NCI-H774 (cell line): ENCODE data around the gene CYP46A1.

ENCODE experiments used
- DNase-seq: peaks from one replicate; lab custom pipeline; 2025; lab: John Stamatoyannopoulos, UW

The CYP46A1 gene

DNA sequence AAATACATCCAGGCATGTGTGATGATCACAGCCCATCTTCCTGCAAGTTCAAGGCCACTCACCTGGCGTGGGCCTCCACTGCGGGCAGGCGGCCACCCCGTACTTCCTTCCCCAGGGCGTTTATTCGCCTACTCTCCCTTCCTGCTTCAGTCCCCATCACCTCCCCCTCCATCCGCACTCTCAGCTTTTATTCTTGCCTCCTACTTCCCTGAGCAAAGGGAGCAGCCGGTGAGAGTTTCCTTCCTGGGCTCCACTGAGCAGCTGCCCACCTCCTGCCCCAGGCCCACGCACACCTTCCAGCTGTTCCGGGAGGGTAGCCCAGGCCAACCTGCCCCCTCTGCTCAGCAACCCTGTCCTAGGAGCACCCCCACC is 4.1 kb downstream of the CYP46A1 start:
- DNase-seq, result no peak

GRCh38 chr14:99688629-99689028 is 4.5 kb downstream of the CYP46A1 start:
- no peak for DNase-seq

DNA sequence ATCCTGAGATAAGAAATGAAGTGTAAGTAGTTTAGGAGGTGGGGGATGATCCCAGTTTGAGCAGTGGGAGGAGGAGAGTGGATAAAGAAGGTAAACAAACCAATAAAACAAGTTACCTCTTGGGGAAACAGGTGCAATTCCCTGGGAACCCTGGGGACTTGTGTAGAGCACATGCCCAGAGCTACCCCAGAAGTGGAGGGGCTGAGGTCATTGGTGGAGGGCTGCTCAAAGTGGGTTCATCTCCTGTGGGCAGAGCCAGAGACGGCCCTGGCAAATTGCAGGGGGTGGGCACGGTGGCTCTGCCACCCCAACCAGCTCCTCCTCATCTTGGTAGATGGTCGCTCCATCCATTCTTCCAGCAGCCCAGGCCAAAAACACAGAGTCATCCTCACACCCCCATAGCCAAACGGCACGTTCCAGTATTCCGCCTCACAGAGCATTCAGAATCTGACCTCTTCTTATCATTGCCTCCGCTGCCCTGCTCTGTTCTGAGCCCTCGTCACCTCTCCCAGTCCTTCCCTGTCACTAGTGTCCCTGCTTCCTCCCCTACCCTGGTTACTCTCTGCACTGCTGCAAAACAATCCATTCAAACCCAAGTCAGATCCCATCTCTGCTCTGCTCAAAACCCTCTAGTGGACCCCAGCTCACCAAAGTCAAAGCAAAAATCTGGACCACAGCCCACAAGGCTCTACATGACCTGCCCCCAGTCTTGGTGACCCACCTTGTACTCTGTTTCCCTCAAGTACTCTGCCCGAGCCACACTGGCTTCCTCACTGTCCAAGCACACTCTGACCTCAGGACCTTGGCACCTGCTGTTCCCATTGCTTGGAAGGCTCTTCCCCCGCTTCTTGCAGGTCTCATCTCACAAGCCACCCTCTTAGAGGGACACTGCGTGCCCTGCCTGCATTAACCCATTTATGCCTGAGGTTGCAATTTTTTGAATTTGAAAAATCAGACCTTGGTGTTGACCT is 5.5 kb downstream of the CYP46A1 start:
- DNase-seq, result no peak

GRCh38 chr14:99690636-99691035 is 6.5 kb downstream of the CYP46A1 start:
- no peak for DNase-seq

GRCh38 chr14:99691111-99691885 is 7.2 kb downstream of the CYP46A1 start:
- no peak for DNase-seq

DNA sequence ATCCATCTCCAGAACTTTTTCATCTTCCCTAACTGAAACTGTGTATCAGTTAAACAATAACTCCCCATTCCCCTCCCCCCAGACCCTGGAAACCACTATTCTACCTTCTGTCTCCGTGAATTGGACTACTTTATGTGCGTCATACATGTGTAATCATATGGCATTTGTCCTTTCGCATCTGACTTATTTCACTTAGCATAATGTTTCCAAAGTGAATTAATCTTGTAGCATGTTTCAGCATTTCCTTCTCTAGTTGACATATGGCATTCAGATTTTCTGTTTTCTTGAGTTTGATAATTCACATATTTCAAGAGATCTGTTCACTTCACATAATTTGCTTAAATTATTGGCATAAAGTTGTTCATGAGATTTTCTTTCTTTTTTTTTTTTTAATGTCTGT is 9.8 kb downstream of the CYP46A1 start:
- no peak for DNase-seq

DNA sequence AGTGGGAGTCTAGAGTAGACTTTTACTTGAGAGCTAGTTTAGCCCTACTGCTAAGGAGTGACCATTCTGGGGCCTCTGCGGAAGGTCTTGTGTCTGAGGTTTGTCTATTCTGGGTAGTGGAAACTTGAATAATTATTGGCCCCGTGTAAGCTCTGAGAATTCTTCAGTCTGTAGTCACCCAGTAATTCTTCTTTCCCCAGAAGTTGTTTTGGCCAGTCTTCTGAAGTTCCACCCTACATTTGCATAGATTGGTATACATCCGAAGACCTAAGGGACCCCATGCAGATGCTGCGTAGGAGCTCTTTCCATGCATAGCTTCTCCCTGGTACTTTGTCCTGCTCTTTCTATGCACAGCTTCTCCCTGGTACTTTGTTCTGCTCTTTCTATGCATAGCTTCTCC is 12.8 kb downstream of the CYP46A1 start:
- DNase-seq, result no peak

DNA sequence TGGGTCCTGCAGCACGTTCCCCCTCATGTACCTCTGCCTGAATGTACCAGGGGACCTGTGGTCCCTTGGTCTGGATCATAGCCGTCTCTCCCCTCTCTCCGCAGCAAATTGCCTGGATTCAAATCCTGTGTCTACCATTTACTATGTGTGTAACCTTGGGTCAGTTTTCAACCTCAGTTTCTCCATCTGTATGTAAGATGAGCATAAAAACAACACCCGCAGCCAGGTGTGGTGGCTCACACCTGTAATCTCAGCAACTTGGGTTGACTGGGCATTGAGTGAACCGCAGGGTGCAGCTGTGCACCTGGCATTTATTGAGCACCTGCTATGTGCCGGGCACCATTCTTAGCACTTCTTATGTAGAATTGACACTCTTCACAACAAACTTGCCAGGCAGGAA is 14.1 kb downstream of the CYP46A1 start:
- DNase-seq, result no peak

GRCh38 chr14:99698642-99699041 is 14.5 kb downstream of the CYP46A1 start:
- DNase-seq, result no peak

- no peak for DNase-seq
These were observed 15.1 kb downstream of the CYP46A1 start for GRCh38 chr14:99699085-99699760.

- no peak for DNase-seq
These were observed 15.8 kb downstream of the CYP46A1 start for GRCh38 chr14:99699861-99700260.

DNA sequence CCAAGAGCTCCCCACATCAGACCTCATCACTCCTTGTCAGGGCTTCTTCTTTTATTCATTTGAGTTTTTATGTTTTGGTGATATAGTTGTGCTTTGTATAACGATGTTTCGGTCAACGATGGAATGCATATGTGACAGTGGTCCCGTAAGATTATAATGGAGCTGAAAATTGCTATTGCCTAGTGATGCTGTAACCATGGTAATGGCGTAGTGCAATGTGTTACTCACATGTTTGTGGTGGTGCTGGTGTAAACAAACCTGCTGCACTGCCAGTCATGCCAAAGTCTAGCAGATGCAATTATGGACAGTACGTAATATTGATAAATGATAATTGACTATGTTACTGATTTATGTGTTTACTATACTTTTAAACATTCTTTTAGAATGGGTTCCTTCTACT is 16.3 kb downstream of the CYP46A1 start:
- no peak for DNase-seq

GRCh38 chr14:99701260-99701659 is 17.2 kb downstream of the CYP46A1 start:
- DNase-seq, result no peak

- DNase-seq, result no peak
These were observed 18.0 kb downstream of the CYP46A1 start for GRCh38 chr14:99702115-99702514.

- no peak for DNase-seq
These were observed 19.3 kb downstream of the CYP46A1 start for GRCh38 chr14:99703381-99703780.

DNA sequence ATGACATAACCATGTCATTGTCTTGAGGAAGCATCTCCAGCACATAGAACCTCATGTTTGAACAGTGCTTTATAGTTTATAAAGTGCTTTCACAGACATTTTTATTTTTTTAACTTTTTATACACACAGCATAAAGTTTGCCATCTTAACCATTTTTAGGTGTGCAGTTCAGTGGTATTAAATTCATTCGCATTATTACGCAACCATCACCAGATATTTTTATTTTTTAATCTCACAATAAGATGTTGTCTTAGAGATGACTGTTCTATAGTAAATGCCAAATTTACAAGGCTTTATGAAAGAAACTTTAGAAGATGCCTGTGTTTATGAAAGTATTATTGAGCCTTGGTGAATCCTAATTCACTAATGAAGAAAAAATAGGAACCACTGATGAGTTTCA is 19.9 kb downstream of the CYP46A1 start:
- DNase-seq, result no peak

- DNase-seq, result no peak
These were observed 22.2 kb downstream of the CYP46A1 start for GRCh38 chr14:99706107-99706900.

DNA sequence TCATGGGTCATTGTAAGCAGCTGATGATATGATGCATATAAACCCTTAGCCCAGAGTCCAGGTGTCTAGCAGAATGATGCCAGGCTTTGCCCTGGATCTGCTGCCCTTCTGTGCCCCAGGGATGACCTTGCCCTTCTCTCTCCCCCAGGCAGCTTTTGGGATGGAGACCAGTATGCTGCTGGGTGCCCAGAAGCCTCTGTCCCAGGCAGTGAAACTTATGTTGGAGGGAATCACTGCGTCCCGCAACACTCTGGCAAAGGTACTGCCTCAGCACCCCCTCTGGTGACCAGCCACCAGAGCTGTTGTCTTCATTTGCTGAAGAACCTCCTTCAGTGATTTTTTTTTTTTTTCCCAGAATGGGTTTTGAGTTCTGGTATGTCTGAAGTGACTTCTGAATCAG is 23.3 kb downstream of the CYP46A1 start:
- no peak for DNase-seq

DNA sequence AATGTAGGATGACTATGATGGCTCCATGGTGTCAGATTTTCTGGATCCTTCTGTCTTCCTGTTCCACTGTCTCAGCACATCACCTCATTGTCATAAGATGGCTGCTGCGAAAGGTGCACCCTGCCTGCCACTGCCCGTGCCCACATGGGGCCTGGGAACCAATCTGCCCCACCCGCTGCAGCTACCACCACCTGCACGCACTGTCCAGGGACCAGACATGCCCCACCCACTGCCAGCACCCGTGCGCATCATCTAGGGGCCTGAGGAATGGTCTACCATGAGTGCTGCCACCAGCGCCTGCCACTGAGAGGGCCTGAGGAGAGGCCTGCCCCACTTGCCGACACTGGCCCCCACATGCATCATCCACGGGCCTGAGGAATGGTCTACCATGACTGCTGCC is 23.8 kb downstream of the CYP46A1 start:
- DNase-seq, result no peak

DNA sequence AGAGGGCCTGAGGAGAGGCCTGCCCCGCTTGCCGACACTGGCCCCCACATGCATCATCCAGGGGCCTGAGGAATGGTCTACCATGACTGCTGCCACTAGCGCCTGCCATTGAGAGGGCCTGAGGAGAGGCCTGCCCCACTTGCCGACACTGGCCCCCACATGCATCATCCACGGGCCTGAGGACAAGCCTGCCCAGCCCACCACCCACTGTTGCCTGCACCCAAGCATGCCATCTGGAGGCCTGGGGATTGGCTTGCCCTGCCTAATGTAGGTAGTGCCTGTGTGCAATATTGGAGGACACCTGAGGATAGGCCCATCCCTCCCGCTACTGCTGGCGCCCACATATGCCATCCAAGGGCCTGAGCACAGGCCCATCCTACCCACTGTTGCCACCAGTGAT is 24.4 kb downstream of the CYP46A1 start:
- DNase-seq, result no peak

DNA sequence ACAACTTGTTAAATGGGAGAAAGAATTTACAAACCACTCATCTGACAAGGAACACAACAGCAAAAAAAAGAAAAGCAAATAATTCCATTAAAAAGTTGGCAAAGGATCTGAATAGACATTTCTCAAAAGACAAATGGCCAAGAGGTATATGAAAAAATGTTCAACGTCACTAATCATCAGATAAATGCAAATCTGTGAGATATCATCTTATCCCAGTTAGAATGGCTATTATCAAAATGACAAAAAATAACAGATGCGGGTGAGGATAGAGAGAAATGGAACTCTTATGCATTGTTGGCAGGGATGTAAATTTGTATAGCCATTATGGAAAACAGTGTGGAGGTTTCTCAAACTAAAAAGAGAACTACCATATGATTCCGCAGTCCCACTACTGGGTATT is 29.9 kb downstream of the CYP46A1 start:
- no peak for DNase-seq
